Ascending aorta (tissue), 2 donors: Measurements from ENCODE around the gene GPC5. TPM values are rescaled to one million over a fixed set of nuclear protein-coding genes. Genes with fewer than 3 reads are reported as not detected.

Experiments
- DNase-seq, 2 donors: peaks; one replicate each; pipeline ENCODE4 v3.0.0-alpha.2; 2019; ENCODE audit warnings: low spot score in 2 of 2
- H3K27ac ChIP-seq, 2 donors: fragments of 200-600 bp; sonication (generic); one replicate each; pipeline ENCODE4 v1.5.1; 2016 to 2017; ENCODE audit warnings: mild to moderate bottlenecking in 1 of 2
- H3K27me3 ChIP-seq: fragments of 200-600 bp; sonication (generic); one replicate; pipeline ENCODE4 v1.5.1; 2017
- H3K36me3 ChIP-seq, 2 donors: fragments of 200-600 bp; sonication (generic); one replicate each; pipeline ENCODE4 v1.5.1; 2016
- H3K4me1 ChIP-seq, 2 donors: fragments of 200-600 bp; sonication (generic); one replicate each; pipeline ENCODE4 v1.5.1; 2016 to 2017; ENCODE audit warnings: mild to moderate bottlenecking in 1 of 2
- H3K4me3 ChIP-seq, 2 donors: fragments of 200-600 bp; sonication (generic); one replicate each; pipeline ENCODE4 v1.5.1; 2016 to 2017; ENCODE audit warnings: mild to moderate bottlenecking in 1 of 2
- H3K9me3 ChIP-seq, 2 donors: fragments of 200-600 bp; sonication (generic); one replicate each; pipeline ENCODE4 v1.5.1; 2016
- CTCF ChIP-seq, 3 experiments: fragments of 200-600 bp in 2 of 3; fragments of 450-650 bp in 1 of 3; sonication (generic) in 2 of 3; IDR thresholded peaks; one replicate each; pipeline ENCODE4 v1.5.1; 2016 to 2019; ENCODE audit warnings: antibody characterized with exemption in 3 of 3, mild to moderate bottlenecking in 1 of 3, moderate library complexity in 1 of 3
- intact Hi-C: fragments of 100-400 bp; cut with DNase I; formaldehyde crosslinking; loops from one replicate; pipeline ENCODE4 v1.15.1; 2023
- total RNA-seq: library from RNA; depleted of rRNA; stranded (reverse); fragments of >200 nt; gene quantifications from one replicate; pipeline ENCODE4 v1.1.0, GENCODE V29; 2016

GPC5 gene
- total RNA-seq, 1 donor from 2014 or later: not detected

GRCh38 chr13:92658293-92658692 lies 1259.9 kb downstream of the GPC5 start:
- intact Hi-C loops: no loop called here
- H3K9me3 ChIP-seq: no peaks in the 10 kb centered on the region
- no peak for DNase-seq
- H3K36me3 ChIP-seq: no peaks in the 10 kb centered on the region
- H3K27me3 ChIP-seq: no peaks in the 10 kb centered on the region
- H3K4me1 ChIP-seq: no peaks in the 10 kb centered on the region
- no peak for TF ChIP-seq CTCF (IDR thresholded peaks at IDR 0.05)
- H3K27ac ChIP-seq: no peak overlapping the region
- no peak overlapping the region for H3K4me3 ChIP-seq

GRCh38 chr13:92661406-92661805 lies 1263.0 kb downstream of the GPC5 start:
- Histone ChIP-seq H3K27me3 (no peaks in the 10 kb centered on the region), H3K27ac (no peak overlapping the region), H3K4me3 (no peak overlapping the region), H3K4me1 (no peaks in the 10 kb centered on the region), H3K36me3 (no peaks in the 10 kb centered on the region), H3K9me3 (no peaks in the 10 kb centered on the region)
- no peak for TF ChIP-seq CTCF (IDR thresholded peaks at IDR 0.05)
- DNase-seq: no peak
- intact Hi-C loops: no loop called here

- Histone ChIP-seq H3K36me3 (no peaks in the 10 kb centered on the region), H3K4me3 (no peak overlapping the region), H3K27ac (no peak overlapping the region), H3K4me1 (no peaks in the 10 kb centered on the region), H3K27me3 (no peaks in the 10 kb centered on the region), H3K9me3 (no peaks in the 10 kb centered on the region)
- no peak for DNase-seq
- TF ChIP-seq CTCF (IDR thresholded peaks at IDR 0.05): no peak
- intact Hi-C loops: no loop called here
These were observed 1269.7 kb downstream of the GPC5 start for GRCh38 chr13:92668157-92668556.

GRCh38 chr13:92670096-92670495 lies 1271.7 kb downstream of the GPC5 start:
- Histone ChIP-seq H3K36me3 (no peaks in the 10 kb centered on the region), H3K4me3 (no peak overlapping the region), H3K4me1 (no peaks in the 10 kb centered on the region), H3K9me3 (no peaks in the 10 kb centered on the region), H3K27me3 (no peaks in the 10 kb centered on the region), H3K27ac (no peak overlapping the region)
- DNase-seq: no peak
- intact Hi-C loops: no loop called here
- no peak for TF ChIP-seq CTCF (IDR thresholded peaks at IDR 0.05)

- H3K9me3 ChIP-seq: no peaks in the 10 kb centered on the region
- no peaks in the 10 kb centered on the region for H3K4me1 ChIP-seq
- DNase-seq: no peak
- H3K4me3 ChIP-seq: no peak overlapping the region
- intact Hi-C loops: no loop called here
- H3K36me3 ChIP-seq: no peaks in the 10 kb centered on the region
- TF ChIP-seq CTCF (IDR thresholded peaks at IDR 0.05): no peak
- no peaks in the 10 kb centered on the region for H3K27me3 ChIP-seq
- no peak overlapping the region for H3K27ac ChIP-seq
These were observed 1273.4 kb downstream of the GPC5 start for GRCh38 chr13:92671821-92672220.

- intact Hi-C loops: no loop called here
- TF ChIP-seq CTCF (IDR thresholded peaks at IDR 0.05): no peak
- H3K27ac ChIP-seq: no peak overlapping the region
- no peaks in the 10 kb centered on the region for H3K27me3 ChIP-seq
- no peak overlapping the region for H3K4me3 ChIP-seq
- no peaks in the 10 kb centered on the region for H3K9me3 ChIP-seq
- H3K4me1 ChIP-seq: no peaks in the 10 kb centered on the region
- no peak for DNase-seq
- no peaks in the 10 kb centered on the region for H3K36me3 ChIP-seq
These were observed 1277.8 kb downstream of the GPC5 start for GRCh38 chr13:92676246-92676645.
